A673 (cell line): ENCODE measurements around the gene NRF1. TPM values are rescaled to one million over a fixed set of nuclear protein-coding genes. Genes with fewer than 3 reads are reported as not detected.

Experiments
- BruUV-seq: library from RNA; stranded (reverse); fragments of 400-500 nt; replicated peaks from 2 replicates; lab custom pipeline; 2021; lab: Mats Ljungman, UMichigan
- CTCF ChIA-PET: fragments of 300-600 bp; sonication (Branson Sonifier 250); formaldehyde crosslinking; loops from one replicate; lab custom pipeline; 2022; ENCODE audit warnings: antibody characterized with exemption; lab: Charles Lee
- POLR2A ChIA-PET: fragments of 300-600 bp; sonication (Branson Sonifier 250); formaldehyde crosslinking; loops from one replicate; lab custom pipeline; 2022; ENCODE audit warnings: antibody characterized with exemption; ENCODE audit not compliant: low non-redundant PET; lab: Charles Lee
- DNase-seq: peaks from one replicate; pipeline ENCODE4 v3.0.0-alpha.2; 2015; ENCODE audit warnings: low spot score
- H3K27ac ChIP-seq: fragments of 200-600 bp; sonication (generic); 2 replicates; pipeline ENCODE4 v1.5.1; 2016; ENCODE audit warnings: mixed run types, low read depth, mild to moderate bottlenecking, mixed read lengths, antibody characterized with exemption, low read length; ENCODE audit not compliant: poor library complexity, severe bottlenecking
- H3K27me3 ChIP-seq: fragments of 200-600 bp; sonication (generic); replicated peaks from 2 replicates; pipeline ENCODE4 v1.6.1; 2017; ENCODE audit warnings: mixed run types, low read depth, mild to moderate bottlenecking, mixed read lengths, antibody characterized with exemption, low read length; ENCODE audit not compliant: insufficient read depth, poor library complexity
- H3K36me3 ChIP-seq: fragments of 200-600 bp; sonication (generic); 2 replicates; pipeline ENCODE4 v1.6.1; 2016; ENCODE audit warnings: mixed run types, mild to moderate bottlenecking, mixed read lengths, antibody characterized with exemption, low read length; ENCODE audit not compliant: insufficient read depth, poor library complexity, severe bottlenecking
- H3K4me1 ChIP-seq: fragments of 200-600 bp; sonication (generic); 2 replicates; pipeline ENCODE4 v1.6.1; 2017; ENCODE audit warnings: mixed run types, mild to moderate bottlenecking, mixed read lengths, antibody characterized with exemption, low read length; ENCODE audit not compliant: insufficient read depth, poor library complexity, severe bottlenecking
- H3K4me3 ChIP-seq: fragments of 200-600 bp; sonication (generic); 2 replicates; pipeline ENCODE4 v1.5.1; 2016; ENCODE audit warnings: low read depth, mixed run types, mild to moderate bottlenecking, mixed read lengths, low read length; ENCODE audit not compliant: poor library complexity, severe bottlenecking
- H3K9me3 ChIP-seq: fragments of 200-600 bp; sonication (generic); 2 replicates; pipeline ENCODE4 v1.6.1; 2016; ENCODE audit warnings: mixed run types, low read depth, mild to moderate bottlenecking, mixed read lengths, antibody characterized with exemption, low read length; ENCODE audit not compliant: poor library complexity, severe bottlenecking
- EZH2 ChIP-seq: fragments of 200-600 bp; sonication (generic); IDR thresholded peaks from 2 replicates; pipeline ENCODE4 v1.6.1; 2017; ENCODE audit warnings: borderline replicate concordance, low read depth, mild to moderate bottlenecking, mixed read lengths, antibody characterized with exemption, low read length; ENCODE audit not compliant: poor library complexity, severe bottlenecking
- intact Hi-C: fragments of 100-400 bp; cut with micrococcal nuclease; formaldehyde crosslinking; loops from one replicate; pipeline ENCODE4 v1.10.0; 2022; ENCODE audit not compliant: unreplicated experiment
- total RNA-seq: library from RNA; stranded (reverse); gene quantifications from 2 replicates; pipeline ENCODE4 v1.2.3, GENCODE V29; 2021
- TF ChIP-seq, protein P1 (sequence below): fragments of 300-800, 200-600 bp; sonication (generic); conservative IDR thresholded peaks from 2 replicates; pipeline ENCODE4 v1.5.1; 2017; ENCODE audit warnings: low read depth, mild to moderate bottlenecking, antibody characterized with exemption, low read length, moderate library complexity, mixed read lengths

The NRF1 gene
- total RNA-seq, 1 experiment from 2014 or later = 30.2 TPM

DNA sequence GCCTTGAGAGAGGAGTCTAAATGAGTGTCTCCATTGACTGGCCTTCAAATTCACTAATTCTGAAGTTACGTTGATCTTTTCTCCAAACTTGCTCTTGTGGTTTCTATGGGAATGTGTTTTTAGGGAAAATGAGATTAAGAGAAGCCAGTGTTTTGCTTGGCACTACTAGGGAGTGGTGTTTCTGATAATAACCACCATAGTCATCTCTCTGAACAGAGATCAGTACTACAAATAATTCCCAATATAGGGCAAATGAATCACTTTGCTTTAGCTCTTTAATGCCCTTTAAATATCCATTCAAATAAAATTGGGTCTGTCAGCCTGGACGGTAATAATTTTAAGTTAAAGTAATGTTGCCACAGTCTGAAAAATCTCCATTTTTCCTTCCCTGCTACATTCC is 90.8 kb downstream of the NRF1 start:
- ChIA-PET CTCF (no interaction called here), POLR2A (interaction anchor here (0.6 kb wide), 1 partner anchor 239 kb away, joined by 4 read pairs; no protein-coding TSS in a partner anchor)
- Histone ChIP-seq H3K27me3 (no peaks in the 10 kb centered on the region), H3K4me1 (peaks cover 3% of the 10 kb centered on the region), H3K36me3 (no peaks in the 10 kb centered on the region), H3K9me3 (no peaks in the 10 kb centered on the region), H3K4me3 (no peak overlapping the region), H3K27ac (no peak overlapping the region)
- TF ChIP-seq EZH2 = no peak
- TF ChIP-seq, protein P1, sequence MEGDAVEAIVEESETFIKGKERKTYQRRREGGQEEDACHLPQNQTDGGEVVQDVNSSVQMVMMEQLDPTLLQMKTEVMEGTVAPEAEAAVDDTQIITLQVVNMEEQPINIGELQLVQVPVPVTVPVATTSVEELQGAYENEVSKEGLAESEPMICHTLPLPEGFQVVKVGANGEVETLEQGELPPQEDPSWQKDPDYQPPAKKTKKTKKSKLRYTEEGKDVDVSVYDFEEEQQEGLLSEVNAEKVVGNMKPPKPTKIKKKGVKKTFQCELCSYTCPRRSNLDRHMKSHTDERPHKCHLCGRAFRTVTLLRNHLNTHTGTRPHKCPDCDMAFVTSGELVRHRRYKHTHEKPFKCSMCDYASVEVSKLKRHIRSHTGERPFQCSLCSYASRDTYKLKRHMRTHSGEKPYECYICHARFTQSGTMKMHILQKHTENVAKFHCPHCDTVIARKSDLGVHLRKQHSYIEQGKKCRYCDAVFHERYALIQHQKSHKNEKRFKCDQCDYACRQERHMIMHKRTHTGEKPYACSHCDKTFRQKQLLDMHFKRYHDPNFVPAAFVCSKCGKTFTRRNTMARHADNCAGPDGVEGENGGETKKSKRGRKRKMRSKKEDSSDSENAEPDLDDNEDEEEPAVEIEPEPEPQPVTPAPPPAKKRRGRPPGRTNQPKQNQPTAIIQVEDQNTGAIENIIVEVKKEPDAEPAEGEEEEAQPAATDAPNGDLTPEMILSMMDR = no peak
- no peak for DNase-seq
- BruUV-seq = no TSS peak
- intact Hi-C loops = no loop called here

DNA sequence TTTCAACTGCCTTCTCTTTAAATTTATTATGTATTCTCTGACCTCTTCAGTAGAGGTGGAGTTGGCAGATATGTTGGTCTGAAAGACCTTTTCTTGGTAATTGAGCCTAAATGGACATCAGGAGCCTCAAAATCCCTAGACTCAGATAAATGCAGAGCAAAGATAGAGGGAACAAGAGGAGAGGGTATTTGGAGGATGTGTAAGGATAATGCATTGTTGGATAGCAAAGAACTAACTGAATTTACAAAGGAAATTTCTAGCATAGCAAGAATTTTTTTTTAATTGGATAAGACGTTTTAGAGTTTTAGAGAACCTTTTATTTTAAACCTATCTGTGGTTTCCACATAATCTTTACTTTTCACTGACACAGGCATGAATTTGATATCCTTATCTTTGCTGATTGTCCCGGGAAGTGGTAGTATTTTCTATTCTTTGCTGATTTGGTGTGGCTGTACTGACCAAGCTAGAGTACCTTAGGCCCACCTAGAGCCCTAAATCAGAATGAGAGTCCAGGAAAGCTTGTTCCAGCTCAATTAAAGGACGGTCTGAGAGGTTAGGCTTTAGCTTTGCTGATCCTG is 91.3 kb downstream of the NRF1 start:
- Histone ChIP-seq H3K36me3 (no peaks in the 10 kb centered on the region), H3K27me3 (no peaks in the 10 kb centered on the region), H3K4me3 (no peak overlapping the region), H3K27ac (no peak overlapping the region), H3K4me1 (peaks cover 3% of the 10 kb centered on the region), H3K9me3 (no peaks in the 10 kb centered on the region)
- ChIA-PET CTCF (no interaction called here), POLR2A (interaction anchor here (0.6 kb wide), 1 partner anchor 239 kb away, joined by 4 read pairs; no protein-coding TSS in a partner anchor)
- intact Hi-C loops = no loop called here
- TF ChIP-seq, protein P1 = no peak
- no peak for TF ChIP-seq EZH2
- no TSS peak for BruUV-seq
- DNase-seq = no peak

DNA sequence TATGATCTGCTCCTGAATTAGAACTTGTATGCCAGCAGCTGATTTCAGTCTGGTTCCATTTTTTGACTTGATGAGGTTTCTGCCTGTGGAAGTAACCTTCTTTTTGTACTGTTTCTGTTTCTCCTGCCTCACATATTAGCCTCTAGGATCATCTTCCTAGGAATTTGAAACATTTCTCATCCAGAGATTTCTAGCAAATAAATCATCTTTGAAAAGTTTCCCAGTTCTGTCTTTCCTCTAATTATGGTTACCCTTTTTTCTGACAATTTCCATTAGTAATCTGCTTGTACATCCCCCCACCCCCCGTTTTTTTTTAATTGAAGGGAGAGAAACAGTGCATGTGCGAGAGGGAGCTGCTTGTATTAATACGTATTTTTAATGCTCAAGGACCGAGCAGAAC is 92.2 kb downstream of the NRF1 start:
- intact Hi-C loops = no loop called here
- CTCF ChIA-PET = no interaction called here
- no peaks in the 10 kb centered on the region for H3K36me3 ChIP-seq
- no peak for DNase-seq
- H3K4me3 ChIP-seq = no peak overlapping the region
- no TSS peak for BruUV-seq
- POLR2A ChIA-PET = no interaction called here
- no peak overlapping the region for H3K27ac ChIP-seq
- H3K9me3 ChIP-seq = no peaks in the 10 kb centered on the region
- TF ChIP-seq, protein P1 = no peak
- TF ChIP-seq EZH2 = no peak
- H3K27me3 ChIP-seq = no peaks in the 10 kb centered on the region
- H3K4me1 ChIP-seq = peaks cover 3% of the 10 kb centered on the region
